H9 (cell line): ENCODE data around the gene ASPRV1. TPM values are rescaled to one million over a fixed set of nuclear protein-coding genes. Genes with fewer than 3 reads are reported as not detected.
A peak's percentile ranks its signal among the peaks of the same experiment; 100 is the strongest.

Experiments used
- DNase-seq: peaks from one replicate; pipeline ENCODE4 v3.0.0-alpha.2; 2017
- H2AFZ ChIP-seq: one replicate; pipeline ENCODE4 v1.6.1; 2013; ENCODE audit warnings: mild to moderate bottlenecking, low read length, control low read depth, moderate library complexity
- H2AK5ac ChIP-seq: 2 replicates; pipeline ENCODE4 v1.6.1; 2013; ENCODE audit warnings: low read length, control low read depth, mixed read lengths; ENCODE audit not compliant: insufficient read length
- H2BK120ac ChIP-seq: one replicate; pipeline ENCODE4 v1.6.1; 2013; ENCODE audit warnings: low read depth, mild to moderate bottlenecking, low read length, control low read depth, inconsistent platforms; ENCODE audit not compliant: poor library complexity, severe bottlenecking
- H2BK12ac ChIP-seq: 2 replicates; pipeline ENCODE4 v1.6.1; 2013; ENCODE audit warnings: low read length, control low read depth, mixed read lengths, low read depth; ENCODE audit not compliant: insufficient read length
- H2BK15ac ChIP-seq: 2 replicates; pipeline ENCODE4 v1.6.1; 2013; ENCODE audit warnings: low read depth, low read length, control low read depth
- H2BK20ac ChIP-seq: one replicate; pipeline ENCODE4 v1.6.1; 2013; ENCODE audit warnings: low read depth, mild to moderate bottlenecking, low read length, control low read depth, inconsistent platforms; ENCODE audit not compliant: poor library complexity, severe bottlenecking
- H2BK5ac ChIP-seq: 2 replicates; pipeline ENCODE4 v1.6.1; 2013; ENCODE audit warnings: low read length, control low read depth, mixed read lengths; ENCODE audit not compliant: insufficient read length
- H3K14ac ChIP-seq: 2 replicates; pipeline ENCODE4 v1.6.1; 2013; ENCODE audit warnings: low read length, control low read depth; ENCODE audit not compliant: insufficient read depth
- H3K18ac ChIP-seq: 2 replicates; pipeline ENCODE4 v1.6.1; 2013; ENCODE audit warnings: low read depth, mild to moderate bottlenecking, mixed read lengths, low read length, control low read depth; ENCODE audit not compliant: insufficient read length
- H3K23ac ChIP-seq: 2 replicates; pipeline ENCODE4 v1.6.1; 2013; ENCODE audit warnings: low read length, control low read depth, mixed read lengths, low read depth; ENCODE audit not compliant: insufficient read length
- H3K23me2 ChIP-seq: 2 replicates; pipeline ENCODE4 v1.6.1; 2013; ENCODE audit warnings: low read depth, mild to moderate bottlenecking, mixed read lengths, low read length, control low read depth; ENCODE audit not compliant: insufficient read length, poor library complexity, severe bottlenecking
- H3K27ac ChIP-seq: 2 replicates; pipeline ENCODE4 v1.5.1; 2013; ENCODE audit warnings: low read length, control low read depth, mixed read lengths, low read depth; ENCODE audit not compliant: insufficient read length
- H3K27me3 ChIP-seq: 2 replicates; pipeline ENCODE4 v1.6.1; 2013; ENCODE audit warnings: low read length, control low read depth, inconsistent platforms; ENCODE audit not compliant: insufficient read depth
- H3K4ac ChIP-seq: 2 replicates; pipeline ENCODE4 v1.6.1; 2013; ENCODE audit warnings: low read depth, mild to moderate bottlenecking, control low read depth, inconsistent platforms, low read length, moderate library complexity
- H3K4me1 ChIP-seq: 2 replicates; pipeline ENCODE4 v1.6.1; 2013; ENCODE audit warnings: low read length, control low read depth, inconsistent platforms; ENCODE audit not compliant: insufficient read depth
- H3K4me2 ChIP-seq: 2 replicates; pipeline ENCODE4 v1.6.1; 2013; ENCODE audit warnings: low read length, control low read depth, mixed read lengths; ENCODE audit not compliant: insufficient read length, insufficient read depth
- H3K56ac ChIP-seq: 2 replicates; pipeline ENCODE4 v1.6.1; 2013; ENCODE audit warnings: low read depth, mild to moderate bottlenecking, mixed read lengths, low read length, control low read depth; ENCODE audit not compliant: insufficient read length
- H3K79me1 ChIP-seq: 2 replicates; pipeline ENCODE4 v1.6.1; 2013; ENCODE audit warnings: low read depth, mild to moderate bottlenecking, moderate library complexity, low read length, control low read depth, inconsistent platforms; ENCODE audit not compliant: insufficient read depth, poor library complexity, severe bottlenecking
- H3K79me2 ChIP-seq: 2 replicates; pipeline ENCODE4 v1.6.1; 2013; ENCODE audit warnings: low read length, control low read depth, inconsistent platforms; ENCODE audit not compliant: insufficient read depth
- H3K9ac ChIP-seq: 2 replicates; pipeline ENCODE4 v1.6.1; 2013; ENCODE audit warnings: low read length, control low read depth, mixed read lengths; ENCODE audit not compliant: insufficient read length; ENCODE audit errors: extremely low read depth
- H3K9me3 ChIP-seq: one replicate; pipeline ENCODE4 v1.6.1; 2013; ENCODE audit warnings: low read depth, low read length, inconsistent platforms; ENCODE audit not compliant: control insufficient read depth
- H3T11ph ChIP-seq: one replicate; pipeline ENCODE4 v1.6.1; 2013; ENCODE audit warnings: mild to moderate bottlenecking, low read length, control low read depth, inconsistent platforms
- H4K20me1 ChIP-seq: one replicate; pipeline ENCODE4 v1.6.1; 2013; ENCODE audit not compliant: control insufficient read depth, insufficient read length, insufficient read depth
- H4K5ac ChIP-seq: 2 replicates; pipeline ENCODE4 v1.6.1; 2013; ENCODE audit warnings: low read depth, mild to moderate bottlenecking, mixed read lengths, low read length, control low read depth; ENCODE audit not compliant: insufficient read length
- H4K8ac ChIP-seq: replicated peaks from 2 replicates; pipeline ENCODE4 v1.6.1; 2013; ENCODE audit warnings: low read length, control low read depth, mixed read lengths, low read depth; ENCODE audit not compliant: insufficient read length
- H4K91ac ChIP-seq: 2 replicates; pipeline ENCODE4 v1.6.1; 2013; ENCODE audit warnings: low read depth, mild to moderate bottlenecking, moderate library complexity, mixed read lengths, low read length, control low read depth; ENCODE audit not compliant: insufficient read length
- H3K27ac Mint-ChIP-seq, 3 experiments: 2 replicates in 2 of 3; 3 replicates in 1 of 3; pipeline ENCODE4 v1.8.0; 2020 to 2021; ENCODE audit warnings: mixed read lengths in 3 of 3, mild to moderate bottlenecking in 1 of 3, moderate library complexity in 1 of 3
- H3K27me3 Mint-ChIP-seq: 2 replicates; pipeline ENCODE4 v1.8.0; 2021; ENCODE audit warnings: low read depth, mild to moderate bottlenecking, moderate library complexity, mixed read lengths
- H3K36me3 Mint-ChIP-seq, 3 experiments: 2 replicates in 2 of 3; 3 replicates in 1 of 3; pipeline ENCODE4 v1.8.0; 2020 to 2021; ENCODE audit warnings: low read depth in 3 of 3, mixed read lengths in 3 of 3; ENCODE audit not compliant: insufficient read depth in 1 of 3
- H3K4me1 Mint-ChIP-seq, 2 experiments: 2 replicates each; pipeline ENCODE4 v1.8.0; 2020; ENCODE audit warnings: mixed read lengths in 2 of 2
- H3K4me3 Mint-ChIP-seq, 2 experiments: 2 replicates in 1 of 2; 3 replicates in 1 of 2; pipeline ENCODE4 v1.8.0; 2020 to 2021; ENCODE audit warnings: mild to moderate bottlenecking in 2 of 2, mixed read lengths in 2 of 2, moderate library complexity in 1 of 2
- H3K9me3 Mint-ChIP-seq, 2 experiments: 2 replicates in 1 of 2; 3 replicates in 1 of 2; pipeline ENCODE4 v1.8.0; 2020; ENCODE audit warnings: mild to moderate bottlenecking in 2 of 2, mixed read lengths in 2 of 2, moderate library complexity in 1 of 2
- CTCF ChIP-seq: fragments of 200-600 bp; sonication (generic); conservative IDR thresholded peaks from 3 replicates; pipeline ENCODE4 v1.8.0; 2021; ENCODE audit warnings: antibody characterized with exemption, mild to moderate bottlenecking
- WGBS: extraction: QIAGEN DNeasy Blood & Tissue Kit; methylation state at CpG from one replicate; pipeline ENCODE4 v1.1.7; 2013; ENCODE audit warnings: missing lambda C conversion rate, low lambda C conversion rate, mixed read lengths; ENCODE audit not compliant: insufficient read length; ENCODE audit errors: extremely low coverage; 5-methylcytosine and 5-hydroxymethylcytosine counted together
- total RNA-seq: library from RNA; stranded (reverse); gene quantifications from 2 replicates; pipeline ENCODE4 v1.2.1, GENCODE V29; 2021

The ASPRV1 gene
- total RNA-seq, 1 experiment from 2014 or later = 0.57 TPM

DNA sequence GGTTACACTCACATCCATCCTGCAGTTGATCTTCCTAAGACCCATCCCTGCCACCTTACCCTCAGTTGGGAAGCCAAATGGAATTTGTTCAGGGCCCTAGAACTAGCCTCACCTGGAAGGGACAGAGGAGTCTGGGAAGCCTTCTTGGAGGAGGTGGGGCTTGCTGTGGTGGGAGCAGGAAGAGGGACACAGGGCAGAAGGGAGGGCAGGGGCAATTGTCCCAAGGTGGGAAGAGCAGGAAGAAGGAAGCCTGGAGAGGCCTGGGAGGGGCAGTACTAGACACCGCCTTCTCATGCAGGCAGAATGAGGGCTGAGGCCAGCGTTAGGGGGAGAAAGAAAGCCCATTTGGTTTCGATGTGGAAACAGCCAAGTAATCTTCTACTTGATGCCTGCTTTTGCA lies 34.1 kb upstream of the ASPRV1 start:
- Histone ChIP-seq H2BK12ac (no peak overlapping the region), H3K9ac (no peak overlapping the region), H2AFZ (no peak overlapping the region), H3K14ac (no peak overlapping the region), H3K23ac (no peak overlapping the region), H3T11ph (no peak overlapping the region), H4K8ac (no peak overlapping the region), H4K5ac (no peak overlapping the region), H3K4me1 (peaks cover 4% of the 10 kb centered on the region; the same call in 1 of the 2 replicates), H4K20me1 (no peaks in the 10 kb centered on the region), H3K27me3 (no peaks in the 10 kb centered on the region), H3K18ac (no peak overlapping the region), H3K4me2 (no peak overlapping the region), H3K27ac (no peak overlapping the region), H4K91ac (no peak overlapping the region), H3K79me2 (no peaks in the 10 kb centered on the region), H2AK5ac (no peak overlapping the region), H3K79me1 (no peaks in the 10 kb centered on the region), H2BK120ac (no peak overlapping the region), H3K56ac (no peak overlapping the region), H3K4ac (no peak overlapping the region), H3K9me3 (no peaks in the 10 kb centered on the region), H2BK5ac (no peak overlapping the region), H3K23me2 (no peaks in the 10 kb centered on the region), H2BK20ac (no peak overlapping the region), H2BK15ac (no peak overlapping the region)
- H3K4me3 Mint-ChIP-seq = no peak overlapping the region
- H3K9me3 Mint-ChIP-seq = no peaks in the 10 kb centered on the region
- DNase-seq = no peak
- H3K27me3 Mint-ChIP-seq = no peaks in the 10 kb centered on the region
- H3K27ac Mint-ChIP-seq = peak overlapping the region in 2 of 3 experiments; percentile 14 to 76; a peak in 2 of 7 replicates
- peaks cover 32 to 33% of the 10 kb centered on the region in 2 experiments for H3K4me1 Mint-ChIP-seq
- WGBS = no CpG with 5 or more reads among the region's 3 CpGs
- TF ChIP-seq CTCF = no peak
- H3K36me3 Mint-ChIP-seq = peaks cover 1 to 5% (median 4%) of the 10 kb centered on the region in 3 experiments; a peak in 4 of 7 replicates
